Measurements from ENCODE around the gene HOXA7. TPM values are rescaled to one million over a fixed set of nuclear protein-coding genes. Genes with fewer than 3 reads are reported as not detected.

HOXA7 gene
- total RNA-seq, 1 donor from 2014 or later = 12.0 TPM

GRCh38 chr7:27202862-27203134 is 46.3 kb upstream of the HOXA7 start:
- TF ChIP-seq, protein P1, sequence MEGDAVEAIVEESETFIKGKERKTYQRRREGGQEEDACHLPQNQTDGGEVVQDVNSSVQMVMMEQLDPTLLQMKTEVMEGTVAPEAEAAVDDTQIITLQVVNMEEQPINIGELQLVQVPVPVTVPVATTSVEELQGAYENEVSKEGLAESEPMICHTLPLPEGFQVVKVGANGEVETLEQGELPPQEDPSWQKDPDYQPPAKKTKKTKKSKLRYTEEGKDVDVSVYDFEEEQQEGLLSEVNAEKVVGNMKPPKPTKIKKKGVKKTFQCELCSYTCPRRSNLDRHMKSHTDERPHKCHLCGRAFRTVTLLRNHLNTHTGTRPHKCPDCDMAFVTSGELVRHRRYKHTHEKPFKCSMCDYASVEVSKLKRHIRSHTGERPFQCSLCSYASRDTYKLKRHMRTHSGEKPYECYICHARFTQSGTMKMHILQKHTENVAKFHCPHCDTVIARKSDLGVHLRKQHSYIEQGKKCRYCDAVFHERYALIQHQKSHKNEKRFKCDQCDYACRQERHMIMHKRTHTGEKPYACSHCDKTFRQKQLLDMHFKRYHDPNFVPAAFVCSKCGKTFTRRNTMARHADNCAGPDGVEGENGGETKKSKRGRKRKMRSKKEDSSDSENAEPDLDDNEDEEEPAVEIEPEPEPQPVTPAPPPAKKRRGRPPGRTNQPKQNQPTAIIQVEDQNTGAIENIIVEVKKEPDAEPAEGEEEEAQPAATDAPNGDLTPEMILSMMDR (IDR thresholded peaks at IDR 0.05) = no peak
- intact Hi-C loops (cut with DNase I) = loop anchor here (5.0 to 10.0 kb wide), 2 partner anchors 372 to 820 kb away; no protein-coding TSS in a partner anchor
- Histone ChIP-seq H3K27me3 (peaks cover 69% of the 10 kb centered on the region), H3K4me1 (peaks cover 20 to 21% of the 10 kb centered on the region in 2 donors), H3K9me3 (no peaks in the 10 kb centered on the region), H3K4me3 (no peak overlapping the region), H3K36me3 (no peaks in the 10 kb centered on the region), H3K27ac (no peak overlapping the region)
- no peak for DNase-seq (ENCODE audit: low spot score in 2 of 2)

- intact Hi-C loops (cut with DNase I) = loop anchor here (5.0 to 10.0 kb wide), 2 partner anchors 373 to 820 kb away; no protein-coding TSS in a partner anchor
- peaks cover 75% of the 10 kb centered on the region for H3K27me3 ChIP-seq
These were observed 45.8 kb upstream of the HOXA7 start for GRCh38 chr7:27202018-27202861.

DNA sequence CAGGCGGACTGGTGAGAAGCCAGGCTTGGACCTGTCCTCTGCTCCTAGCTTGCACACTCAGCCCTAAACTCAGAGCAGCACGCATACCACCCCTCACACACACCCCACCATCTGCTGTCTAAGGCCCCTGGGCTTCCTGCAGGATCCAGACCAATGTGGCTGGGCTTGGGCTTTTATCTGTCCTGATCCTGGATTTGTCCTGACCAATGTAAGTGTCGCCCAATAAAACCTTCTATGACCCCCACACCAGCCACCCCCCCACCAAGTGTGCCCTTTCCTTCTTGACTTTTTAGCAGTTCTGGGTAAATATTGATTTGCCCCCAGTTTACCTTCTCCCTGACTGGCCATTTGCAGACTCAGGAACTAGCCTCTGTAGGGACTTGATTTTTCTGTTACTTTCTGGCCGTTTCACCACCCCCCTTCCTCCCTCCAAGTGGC is 45.1 kb upstream of the HOXA7 start:
- no peak for DNase-seq (ENCODE audit: low spot score in 2 of 2)
- peaks cover 81% of the 10 kb centered on the region for H3K27me3 ChIP-seq
- intact Hi-C loops (cut with DNase I) = loop anchor here (5.0 to 10.0 kb wide), 2 partner anchors 373 to 821 kb away; no protein-coding TSS in a partner anchor
- H3K4me1 ChIP-seq = peaks cover 20 to 21% of the 10 kb centered on the region in 2 donors
- TF ChIP-seq, protein P1 (IDR thresholded peaks at IDR 0.05) = no peak
- peak overlapping the region in 1 of 2 donors; percentile 60 for H3K4me3 ChIP-seq
- H3K27ac ChIP-seq = no peak overlapping the region
- no peaks in the 10 kb centered on the region for H3K9me3 ChIP-seq
- no peaks in the 10 kb centered on the region for H3K36me3 ChIP-seq

More at GRCh38 chr7:27202018-27202861, 45.8 kb upstream of the HOXA7 start:
- TF ChIP-seq, protein P1 (IDR thresholded peaks at IDR 0.05) = no peak
- no peaks in the 10 kb centered on the region for H3K36me3 ChIP-seq
- no peak for DNase-seq (ENCODE audit: low spot score in 2 of 2)
- no peak overlapping the region for H3K27ac ChIP-seq
- H3K4me1 ChIP-seq = peaks cover 20 to 21% of the 10 kb centered on the region in 2 donors
- H3K4me3 ChIP-seq = no peak overlapping the region
- no peaks in the 10 kb centered on the region for H3K9me3 ChIP-seq

- H3K4me3 ChIP-seq = peak overlapping the region; percentile 46 to 60
- DNase-seq (ENCODE audit: low spot score in 2 of 2) = peak in 1 of 2 donors; percentile 61
- H3K4me1 ChIP-seq = peaks cover 20 to 21% of the 10 kb centered on the region in 2 donors
- TF ChIP-seq, protein P1 (IDR thresholded peaks at IDR 0.05) = no peak
- intact Hi-C loops (cut with DNase I) = loop anchor here (5.0 to 10.0 kb wide), 2 partner anchors 374 to 821 kb away; no protein-coding TSS in a partner anchor
- no peaks in the 10 kb centered on the region for H3K36me3 ChIP-seq
- H3K27me3 ChIP-seq = peaks cover 84% of the 10 kb centered on the region
- no peak overlapping the region for H3K27ac ChIP-seq
- H3K9me3 ChIP-seq = no peaks in the 10 kb centered on the region
These were observed 44.5 kb upstream of the HOXA7 start for GRCh38 chr7:27200761-27201579.

GRCh38 chr7:27199849-27200760 is 43.6 kb upstream of the HOXA7 start, which contains the start of gene HOXA13:
Gene HOXA13 (minus strand): TSS chr7:27200091. CDS start chr7:27200077, 14 bp downstream.
- peak in 1 of 2 donors; percentile 58 for DNase-seq (ENCODE audit: low spot score in 2 of 2)
- TF ChIP-seq, protein P1 (IDR thresholded peaks at IDR 0.05) = no peak
- intact Hi-C loops (cut with DNase I) = loop anchor here (5.0 to 10.0 kb wide), 6 partner anchors 375 to 1215 kb away; partner anchors contain the start of gene CREB5
- no peaks in the 10 kb centered on the region for H3K9me3 ChIP-seq
- H3K36me3 ChIP-seq = no peaks in the 10 kb centered on the region
- H3K27ac ChIP-seq = no peak within 1 kb of the TSS
- H3K27me3 ChIP-seq = peaks cover 75% of the 10 kb centered on the region
- peaks cover 15 to 17% of the 10 kb centered on the region in 2 donors for H3K4me1 ChIP-seq
- H3K4me3 ChIP-seq = peak within 1 kb of the TSS; percentile 46 to 60
